Activated CD8-positive, alpha-beta T cell treated with anti-CD3 and anti-CD28 coated beads, Interleukin-2, amount 10 ng/mL, durations not matched to agents 7 days and 5 days (primary cell): Measurements from ENCODE around the gene ARHGEF4. TPM values are rescaled to one million over a fixed set of nuclear protein-coding genes. Genes with fewer than 3 reads are reported as not detected.
A peak's percentile ranks its signal among the peaks of the same experiment; 100 is the strongest.

Experiments
- ATAC-seq: fragments of 150-1000 bp; cut with Tn5 transposase; one replicate; pipeline ENCODE4 v1.10.0; 2021; ENCODE audit warnings: moderate library complexity
- CTCF ChIA-PET: fragments of 350-600 bp; sonication (Branson Sonifier 250); formaldehyde crosslinking; loops from one replicate; lab custom pipeline; 2021; ENCODE audit warnings: antibody characterized with exemption; lab: Charles Lee
- POLR2A ChIA-PET: fragments of 350-600 bp; sonication (Branson Sonifier 250); formaldehyde crosslinking; loops from one replicate; lab custom pipeline; 2021; ENCODE audit warnings: antibody characterized with exemption; lab: Charles Lee
- DNase-seq: peaks from one replicate; pipeline ENCODE4 v3.0.0-alpha.2; 2020
- H3K27ac Mint-ChIP-seq: one replicate; pipeline ENCODE4 v1.8.0; 2021; ENCODE audit warnings: mild to moderate bottlenecking, mixed read lengths
- H3K27me3 Mint-ChIP-seq: one replicate; pipeline ENCODE4 v1.8.0; 2021; ENCODE audit warnings: low read depth, mixed read lengths
- H3K36me3 Mint-ChIP-seq: one replicate; pipeline ENCODE4 v1.8.0; 2021; ENCODE audit warnings: low read depth, mixed read lengths
- H3K4me1 Mint-ChIP-seq: one replicate; pipeline ENCODE4 v1.8.0; 2021; ENCODE audit warnings: low read depth, mixed read lengths
- H3K4me3 Mint-ChIP-seq: one replicate; pipeline ENCODE4 v1.8.0; 2021; ENCODE audit warnings: mild to moderate bottlenecking, mixed read lengths
- H3K9me3 Mint-ChIP-seq: one replicate; pipeline ENCODE4 v1.8.0; 2022; ENCODE audit warnings: mixed read lengths; ENCODE audit not compliant: insufficient read depth
- total RNA-seq, 2 experiments: library from RNA; stranded (reverse); gene quantifications; one replicate each; pipeline ENCODE4 v1.2.3, GENCODE V29; 2021

ARHGEF4 gene
- total RNA-seq, 2 experiments from 2014 or later, result 2.9 to 3.3 TPM

DNA sequence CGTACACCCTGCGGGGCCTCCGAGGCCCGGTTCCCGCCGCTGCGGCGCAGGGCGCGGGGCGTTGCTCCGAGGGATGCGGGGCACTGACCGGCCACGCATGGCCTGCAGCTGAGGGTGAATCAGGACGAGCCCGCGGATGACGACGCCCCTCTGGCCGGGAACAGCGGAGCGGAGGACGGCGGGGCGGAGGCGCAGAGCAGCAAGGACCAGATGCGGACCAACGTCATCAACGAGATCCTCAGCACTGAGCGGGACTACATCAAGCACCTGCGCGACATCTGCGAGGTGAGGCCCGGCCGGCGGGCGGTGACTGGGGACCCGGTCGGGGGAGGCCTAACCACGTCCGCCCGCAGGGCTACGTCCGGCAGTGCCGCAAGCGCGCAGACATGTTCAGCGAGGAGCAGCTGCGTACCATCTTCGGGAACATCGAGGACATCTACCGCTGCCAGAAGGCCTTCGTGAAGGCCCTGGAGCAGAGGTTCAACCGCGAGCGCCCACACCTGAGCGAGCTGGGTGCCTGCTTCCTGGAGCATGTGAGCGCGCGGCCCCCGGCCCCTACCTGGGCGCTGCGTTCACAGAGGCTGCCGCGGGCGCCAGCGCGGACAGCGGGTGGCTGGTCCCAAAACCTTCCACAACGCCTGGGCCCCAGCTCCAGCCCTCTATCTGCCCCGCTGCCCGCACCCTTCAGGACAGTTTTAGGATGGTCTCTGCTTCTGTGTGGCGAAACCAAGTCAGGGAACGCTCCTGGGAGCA is 203.4 kb downstream of the ARHGEF4 start:
- peak; percentile 71 for DNase-seq
- CTCF ChIA-PET, result interaction anchor here (0.7 to 1.9 kb wide), 5 partner anchors 17 to 166 kb away, joined by 3 to 8 read pairs (median 4); no protein-coding TSS in a partner anchor
- Mint-ChIP-seq H3K36me3 (peaks cover 16% of the 10 kb centered on the region), H3K27ac (peak overlapping the region; percentile 86), H3K9me3 (no peaks in the 10 kb centered on the region), H3K4me1 (peaks cover 49% of the 10 kb centered on the region), H3K4me3 (peak overlapping the region; percentile 84), H3K27me3 (peaks cover 13% of the 10 kb centered on the region)
- ATAC-seq, result peak; percentile 54
- POLR2A ChIA-PET, result interaction anchor here (0.8 to 2.3 kb wide), 4 partner anchors 10 to 63 kb away, joined by 3 to 24 read pairs (median 4); partner anchors contain the start of gene FAM168B

DNA sequence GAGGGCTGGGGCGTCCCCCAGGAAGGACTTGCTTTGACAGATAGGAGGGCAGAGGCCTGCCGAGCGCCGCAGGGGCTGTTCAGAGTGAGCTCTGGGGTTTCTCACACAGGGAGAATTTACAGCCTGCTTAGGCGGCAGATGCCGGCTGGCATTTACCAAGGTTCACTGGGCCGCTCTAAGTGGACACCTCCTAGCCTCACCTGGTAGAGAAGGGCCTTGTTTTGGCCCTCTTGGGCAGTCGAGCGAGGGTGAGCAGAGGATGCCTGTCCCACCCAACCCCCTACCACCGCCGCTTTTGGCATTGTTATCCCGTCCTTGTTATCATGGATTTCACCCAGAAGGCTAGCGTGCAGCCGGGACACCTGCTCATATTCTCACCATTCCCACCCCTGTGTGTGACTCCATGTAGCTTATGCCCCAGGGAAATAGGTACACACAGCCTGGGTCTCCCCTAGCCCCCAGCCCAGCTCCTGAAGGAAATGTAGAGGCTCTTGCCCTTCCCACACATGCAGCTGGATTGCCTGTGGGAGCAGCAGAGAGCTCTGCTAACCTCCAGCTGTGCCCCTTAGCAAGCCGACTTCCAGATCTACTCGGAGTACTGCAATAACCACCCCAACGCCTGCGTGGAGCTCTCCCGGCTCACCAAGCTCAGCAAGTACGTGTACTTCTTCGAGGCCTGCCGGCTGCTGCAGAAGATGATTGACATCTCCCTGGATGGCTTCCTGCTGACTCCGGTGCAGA is 204.1 kb downstream of the ARHGEF4 start:
- H3K27me3 Mint-ChIP-seq, result peaks cover 6% of the 10 kb centered on the region
- DNase-seq, result peak; percentile 58
- ATAC-seq, result peak; percentile 50
- ChIA-PET CTCF (interaction anchor here (0.7 to 1.9 kb wide), 14 partner anchors 13 to 894 kb away, joined by 3 to 8 read pairs (median 4); partner anchors contain the start of gene PLEKHB2), POLR2A (interaction anchor here (0.5 to 2.3 kb wide), 8 partner anchors 10 to 216 kb away, joined by 3 to 24 read pairs (median 3); partner anchors contain the start of gene FAM168B)
- H3K4me1 Mint-ChIP-seq, result peaks cover 47% of the 10 kb centered on the region
- peak overlapping the region; percentile 84 for H3K4me3 Mint-ChIP-seq
- H3K36me3 Mint-ChIP-seq, result peaks cover 16% of the 10 kb centered on the region
- peak overlapping the region; percentile 86 for H3K27ac Mint-ChIP-seq
- no peaks in the 10 kb centered on the region for H3K9me3 Mint-ChIP-seq

DNA sequence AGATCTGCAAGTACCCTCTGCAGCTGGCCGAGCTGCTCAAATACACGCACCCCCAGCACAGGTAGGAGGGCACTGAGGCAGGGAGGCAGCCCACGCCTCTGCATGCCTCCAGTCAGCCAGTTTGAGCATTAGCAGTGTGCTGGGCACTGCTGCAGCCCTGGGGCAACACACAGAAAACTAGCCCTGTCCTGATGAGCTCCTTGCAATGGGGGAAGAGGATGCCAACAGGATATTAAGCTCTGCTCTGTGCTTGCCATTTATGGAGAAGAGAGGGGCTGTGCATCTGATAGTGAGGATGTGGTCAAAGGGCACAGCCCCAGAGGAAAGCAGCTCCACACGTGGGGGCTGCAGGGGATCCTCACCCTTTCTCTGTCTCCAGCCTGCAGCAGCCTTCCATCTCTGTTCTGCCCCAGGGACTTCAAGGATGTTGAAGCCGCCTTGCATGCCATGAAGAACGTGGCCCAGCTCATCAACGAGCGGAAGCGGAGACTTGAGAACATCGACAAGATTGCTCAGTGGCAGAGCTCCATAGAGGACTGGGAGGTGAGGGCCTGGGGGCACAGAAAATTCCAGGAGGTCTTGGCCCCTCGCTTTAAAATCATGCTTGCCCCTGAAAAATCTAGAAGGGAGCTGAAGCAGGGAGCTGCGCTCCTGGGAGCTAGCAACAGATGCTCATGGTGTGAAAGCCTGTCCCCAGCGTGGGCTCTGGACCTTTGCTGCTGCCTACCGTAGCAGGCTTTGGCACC is 204.9 kb downstream of the ARHGEF4 start:
- peak; percentile 36 for DNase-seq
- POLR2A ChIA-PET, result interaction anchor here (0.5 to 2.3 kb wide), 7 partner anchors 12 to 217 kb away, joined by 3 to 24 read pairs (median 3); partner anchors contain the start of gene FAM168B
- Mint-ChIP-seq H3K9me3 (no peaks in the 10 kb centered on the region), H3K36me3 (peaks cover 16% of the 10 kb centered on the region), H3K27me3 (no peaks in the 10 kb centered on the region), H3K27ac (peak overlapping the region; percentile 86), H3K4me3 (peak overlapping the region; percentile 84), H3K4me1 (peaks cover 47% of the 10 kb centered on the region)
- CTCF ChIA-PET, result interaction anchor here (0.7 to 1.9 kb wide), 16 partner anchors 9 to 895 kb away, joined by 3 to 8 read pairs (median 4); partner anchors contain the start of gene PLEKHB2
- ATAC-seq, result peak; percentile 37

DNA sequence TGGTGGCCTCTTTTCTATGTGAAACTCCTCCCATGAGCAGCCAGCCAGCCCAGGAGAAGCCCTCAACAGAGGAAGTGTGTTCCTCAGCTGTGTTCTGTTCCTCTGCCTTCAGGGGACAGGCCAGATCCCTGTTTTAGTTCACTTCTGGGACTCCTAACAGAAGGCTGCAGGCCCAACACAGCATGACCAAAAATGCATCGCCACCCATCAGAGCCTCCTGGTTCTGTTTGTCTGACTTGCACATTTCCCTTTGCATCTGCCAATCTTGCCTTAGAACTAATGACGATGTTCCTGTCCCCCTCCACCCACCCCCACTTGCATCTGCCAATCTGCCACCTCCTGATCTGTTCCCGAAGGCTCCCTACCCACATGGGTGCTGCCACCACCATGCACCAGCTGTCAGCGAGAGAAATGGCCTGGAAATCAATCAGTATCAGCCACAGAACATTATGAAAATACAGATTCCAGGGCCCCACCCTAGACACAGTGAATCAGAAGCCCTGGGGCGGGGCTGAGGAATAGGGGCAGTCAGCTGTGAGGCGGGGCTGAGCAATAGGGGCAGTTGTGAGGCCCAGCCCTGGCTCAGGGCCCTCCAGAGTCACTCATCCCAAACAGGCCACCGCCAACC is 205.5 kb downstream of the ARHGEF4 start:
- DNase-seq (no peak), ATAC-seq (no peak)
- CTCF ChIA-PET, result interaction anchor here (1.0 to 1.7 kb wide), 7 partner anchors 10 to 245 kb away, joined by 3 to 7 read pairs (median 4); partner anchors contain the start of gene PLEKHB2
- Mint-ChIP-seq H3K4me1 (peaks cover 47% of the 10 kb centered on the region), H3K36me3 (peaks cover 18% of the 10 kb centered on the region), H3K27me3 (no peaks in the 10 kb centered on the region), H3K9me3 (no peaks in the 10 kb centered on the region), H3K4me3 (peak overlapping the region; percentile 84), H3K27ac (peak overlapping the region; percentile 86)
- POLR2A ChIA-PET, result interaction anchor here (2.3 kb wide), 1 partner anchor 51 kb away, joined by 24 read pairs; the partner anchor contains the start of gene FAM168B

DNA sequence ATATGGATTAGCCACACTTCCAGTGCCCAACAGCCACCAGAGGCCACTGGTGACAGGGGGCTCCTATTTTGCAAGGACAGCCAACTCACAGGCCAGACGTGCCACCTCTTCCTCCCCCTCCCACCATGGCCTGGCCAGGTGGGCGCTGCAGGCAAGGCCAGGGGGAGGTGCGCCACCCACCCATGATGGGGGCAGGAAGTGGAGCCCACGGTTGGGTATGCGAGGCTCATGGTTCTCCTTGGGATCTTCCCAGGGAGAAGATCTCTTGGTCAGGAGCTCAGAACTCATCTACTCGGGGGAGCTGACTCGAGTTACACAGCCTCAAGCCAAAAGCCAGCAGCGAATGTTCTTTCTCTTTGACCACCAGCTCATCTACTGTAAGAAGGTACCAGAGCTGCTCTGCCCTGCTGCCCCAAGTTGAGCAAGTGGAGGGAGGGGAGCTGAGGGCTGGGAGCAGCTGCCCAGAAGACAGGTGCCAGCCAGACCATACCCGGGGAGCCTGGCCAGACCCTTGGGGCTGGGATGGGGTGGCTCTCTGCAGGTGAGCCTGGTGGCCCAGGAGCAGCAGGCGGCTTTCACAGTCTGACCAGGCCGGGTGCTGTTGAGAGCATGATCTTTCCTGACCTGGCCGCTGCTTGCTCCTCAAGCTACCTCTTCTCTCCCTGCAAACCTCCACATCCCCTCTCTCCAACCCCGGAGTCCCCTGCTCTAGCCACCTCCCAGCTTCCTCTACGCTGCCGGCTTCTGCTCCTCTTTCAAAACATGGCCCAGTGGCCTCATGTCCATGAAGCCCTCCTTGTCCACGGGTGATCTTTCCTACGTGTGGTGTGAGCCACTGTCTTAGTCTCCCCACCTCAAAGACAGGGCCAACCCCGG is 206.7 kb downstream of the ARHGEF4 start:
- peaks cover 24% of the 10 kb centered on the region for H3K36me3 Mint-ChIP-seq
- ChIA-PET CTCF (interaction anchor here (1.6 kb wide), 1 partner anchor 105 kb away, joined by 3 read pairs; no protein-coding TSS in a partner anchor), POLR2A (no interaction called here)
- H3K27me3 Mint-ChIP-seq, result no peaks in the 10 kb centered on the region
- ATAC-seq, result no peak
- DNase-seq, result no peak
- peak overlapping the region; percentile 20 for H3K27ac Mint-ChIP-seq
- H3K4me3 Mint-ChIP-seq, result no peak overlapping the region
- no peaks in the 10 kb centered on the region for H3K9me3 Mint-ChIP-seq
- peaks cover 40% of the 10 kb centered on the region for H3K4me1 Mint-ChIP-seq

DNA sequence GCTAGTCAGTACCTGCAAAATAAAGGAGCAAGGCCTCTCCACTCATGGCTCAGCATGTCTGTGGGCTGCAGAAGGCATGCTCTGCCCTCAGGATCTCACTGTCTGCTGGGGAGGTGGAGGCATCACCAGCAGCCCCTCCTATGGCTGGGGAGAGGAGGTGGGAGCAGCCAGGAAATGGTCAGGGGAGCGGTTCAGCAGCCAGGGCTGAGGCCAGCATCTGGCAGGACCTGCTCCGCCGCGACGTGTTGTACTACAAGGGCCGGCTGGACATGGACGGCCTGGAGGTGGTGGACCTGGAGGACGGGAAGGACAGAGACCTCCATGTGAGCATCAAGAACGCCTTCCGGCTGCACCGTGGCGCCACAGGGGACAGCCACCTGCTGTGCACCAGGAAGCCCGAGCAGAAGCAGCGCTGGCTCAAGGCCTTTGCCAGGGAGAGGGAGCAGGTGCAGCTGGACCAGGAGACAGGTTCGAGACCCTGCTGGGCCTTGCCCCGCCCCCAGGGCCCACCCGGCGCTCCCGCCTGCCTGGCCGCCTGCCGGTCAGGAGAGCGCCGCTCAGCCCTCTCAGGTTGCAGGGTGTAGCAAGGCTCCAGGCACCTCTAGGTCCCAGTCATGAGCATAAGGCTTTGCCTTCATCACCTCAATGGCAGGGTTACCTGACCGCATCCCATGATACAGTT is 207.5 kb downstream of the ARHGEF4 start:
- no peak overlapping the region for H3K27ac Mint-ChIP-seq
- no peaks in the 10 kb centered on the region for H3K9me3 Mint-ChIP-seq
- ChIA-PET POLR2A (no interaction called here), CTCF (no interaction called here)
- DNase-seq (no peak), ATAC-seq (no peak)
- H3K4me1 Mint-ChIP-seq, result peaks cover 38% of the 10 kb centered on the region
- H3K36me3 Mint-ChIP-seq, result peaks cover 26% of the 10 kb centered on the region
- H3K4me3 Mint-ChIP-seq, result no peak overlapping the region
- no peaks in the 10 kb centered on the region for H3K27me3 Mint-ChIP-seq

DNA sequence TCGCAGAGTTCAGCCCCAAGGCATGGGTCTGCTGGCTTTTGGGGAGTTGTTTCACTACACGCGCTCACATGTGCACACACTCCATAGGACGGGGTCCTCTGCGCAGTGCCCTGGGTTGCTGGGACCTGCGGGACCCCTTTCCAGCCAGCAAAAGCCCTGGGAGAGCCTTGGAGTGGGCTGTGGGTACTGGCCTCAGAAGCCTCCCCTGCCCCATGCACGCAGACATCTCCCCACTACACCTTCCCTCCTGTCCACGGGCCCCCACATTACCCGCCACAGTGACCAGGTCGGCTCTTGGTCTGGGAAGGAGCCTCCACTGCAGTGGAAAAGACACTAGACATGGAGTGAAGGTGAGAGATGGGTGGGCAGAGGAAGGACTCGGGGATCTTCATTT is 208.0 kb downstream of the ARHGEF4 start:
- H3K4me3 Mint-ChIP-seq, result no peak overlapping the region
- POLR2A ChIA-PET, result no interaction called here
- DNase-seq (no peak), ATAC-seq (no peak)
- peaks cover 27% of the 10 kb centered on the region for H3K36me3 Mint-ChIP-seq
- no peak overlapping the region for H3K27ac Mint-ChIP-seq
- CTCF ChIA-PET, result no interaction called here
- H3K27me3 Mint-ChIP-seq, result no peaks in the 10 kb centered on the region
- peaks cover 32% of the 10 kb centered on the region for H3K4me1 Mint-ChIP-seq
- H3K9me3 Mint-ChIP-seq, result no peaks in the 10 kb centered on the region

DNA sequence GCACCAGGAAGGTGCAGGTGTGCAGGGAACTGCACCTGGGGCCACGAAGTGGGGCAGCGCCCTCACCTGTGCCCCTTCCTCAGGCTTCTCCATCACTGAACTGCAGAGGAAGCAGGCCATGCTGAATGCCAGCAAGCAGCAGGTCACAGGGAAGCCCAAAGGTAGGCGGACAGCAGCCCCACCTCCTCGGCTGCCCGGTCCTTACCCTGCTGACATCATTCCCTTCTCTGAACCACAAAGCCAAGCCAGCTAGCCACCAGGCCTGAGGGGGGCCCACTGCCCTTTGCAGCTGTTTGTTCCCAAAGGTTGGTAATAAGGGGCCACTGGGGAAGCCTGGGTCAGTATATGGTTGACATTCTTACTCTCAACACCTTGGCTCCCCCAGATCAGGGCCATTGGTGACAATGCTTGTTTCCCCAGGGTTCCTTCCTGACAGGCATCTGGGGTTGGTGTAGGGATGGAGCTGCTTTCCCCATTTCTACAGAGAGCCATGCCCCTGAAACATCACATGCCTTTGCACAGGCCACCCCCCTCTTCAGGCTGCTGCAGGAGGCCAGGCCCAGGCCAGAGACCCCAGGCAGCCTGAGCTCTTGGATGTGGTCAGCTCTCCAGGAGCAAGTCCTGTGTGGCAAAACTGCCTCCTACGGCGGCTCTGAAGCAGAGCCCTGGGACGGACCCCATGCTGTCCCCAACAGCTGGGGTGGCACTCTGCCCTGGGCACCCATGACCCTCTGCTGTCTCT is 208.7 kb downstream of the ARHGEF4 start:
- Mint-ChIP-seq H3K9me3 (no peaks in the 10 kb centered on the region), H3K4me3 (no peak overlapping the region), H3K36me3 (peaks cover 30% of the 10 kb centered on the region), H3K4me1 (peaks cover 27% of the 10 kb centered on the region), H3K27me3 (no peaks in the 10 kb centered on the region), H3K27ac (no peak overlapping the region)
- ATAC-seq (no peak), DNase-seq (no peak)
- ChIA-PET POLR2A (no interaction called here), CTCF (no interaction called here)

DNA sequence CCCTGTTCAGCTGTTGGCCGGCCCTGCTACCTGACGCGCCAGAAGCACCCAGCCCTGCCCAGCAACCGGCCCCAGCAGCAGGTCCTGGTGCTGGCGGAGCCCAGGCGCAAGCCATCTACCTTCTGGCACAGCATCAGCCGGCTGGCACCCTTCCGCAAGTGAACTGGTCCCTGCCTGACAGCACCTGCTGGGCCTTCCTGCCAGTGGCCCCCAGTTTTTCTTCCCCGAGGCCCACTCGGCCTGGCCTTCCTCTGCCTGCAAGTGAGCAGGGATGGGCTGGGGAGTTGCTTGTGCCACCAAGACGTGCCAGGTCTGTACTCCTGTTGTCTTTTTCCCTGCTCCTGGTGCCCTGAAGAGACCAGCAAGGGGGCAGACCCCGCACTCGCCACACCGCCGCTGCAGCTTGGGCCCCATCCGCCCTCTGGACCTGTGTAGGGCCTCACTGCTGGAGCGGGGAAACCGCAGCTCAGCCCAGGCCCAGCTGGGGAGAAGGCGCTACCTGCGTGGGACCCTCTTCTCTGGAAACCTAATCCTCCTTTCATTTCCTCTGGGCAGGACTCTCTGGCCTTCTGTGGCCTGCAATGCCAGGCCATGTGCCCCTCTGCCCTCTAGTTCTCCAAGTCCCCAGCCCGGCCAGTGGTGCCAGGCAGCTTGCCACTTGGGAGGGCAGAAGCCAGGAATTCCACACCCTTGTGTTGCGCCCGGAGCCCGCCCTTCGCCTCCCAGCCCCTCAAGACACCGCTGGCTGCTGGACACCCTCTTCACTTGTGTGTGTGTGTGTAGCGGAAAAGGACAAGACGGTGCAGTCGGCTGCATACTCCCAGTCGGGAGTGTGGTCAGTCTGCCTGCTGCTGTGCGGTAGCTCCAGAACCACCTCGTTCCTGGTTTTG is 209.6 kb downstream of the ARHGEF4 start:
- Mint-ChIP-seq H3K4me3 (no peak overlapping the region), H3K9me3 (no peaks in the 10 kb centered on the region), H3K36me3 (peaks cover 31% of the 10 kb centered on the region), H3K27ac (no peak overlapping the region), H3K27me3 (no peaks in the 10 kb centered on the region), H3K4me1 (peaks cover 19% of the 10 kb centered on the region)
- DNase-seq (no peak), ATAC-seq (no peak)
- ChIA-PET CTCF (no interaction called here), POLR2A (no interaction called here)
